ENCODE measurements around the gene LCE3D.

LCE3D gene

DNA sequence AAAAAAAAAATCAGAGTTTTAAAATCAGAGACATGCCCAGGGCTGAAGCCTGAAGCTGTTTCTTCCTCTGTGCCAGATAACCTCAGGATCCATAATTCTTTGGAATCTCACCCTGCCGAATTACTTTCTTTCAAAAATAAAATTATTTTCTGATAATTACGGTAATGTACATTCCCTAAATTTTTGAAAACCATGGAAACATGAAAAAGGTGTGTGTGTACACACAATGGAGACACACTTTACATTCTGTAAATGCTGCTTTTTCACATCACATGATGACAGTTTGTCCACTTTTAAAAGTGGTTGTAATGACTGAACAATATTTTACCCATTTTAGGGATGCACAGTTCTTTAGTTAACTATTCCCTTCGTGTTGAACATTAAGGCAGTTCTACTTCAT, 44.5 kb downstream of the LCE3D start:
- Histone ChIP-seq H3K4me1 (ENCODE audit: control insufficient read depth in 1 of 2, insufficient read depth in 2 of 2, low read length in 2 of 2) (no peaks in the 10 kb centered on the region), H3K9me3 (ENCODE audit: control insufficient read depth in 1 of 2, low read length in 2 of 2) (no peaks in the 10 kb centered on the region), H3K27me3 (ENCODE audit: control insufficient read depth in 1 of 2, insufficient read depth in 2 of 2, low read length in 2 of 2) (peaks cover 0 to 3% of the 10 kb centered on the region in 2 donors), H3K36me3 (ENCODE audit: control insufficient read depth in 1 of 2, insufficient read depth in 2 of 2, low read length in 2 of 2) (no peaks in the 10 kb centered on the region), H3K4me3 (ENCODE audit: low read depth in 1 of 2, low read length in 2 of 2) (no peak overlapping the region), H3K27ac (ENCODE audit: low read depth, low read length) (no peak overlapping the region), H3K9ac (ENCODE audit: low read depth in 1 of 2, low read length in 2 of 2) (no peak overlapping the region)

DNA sequence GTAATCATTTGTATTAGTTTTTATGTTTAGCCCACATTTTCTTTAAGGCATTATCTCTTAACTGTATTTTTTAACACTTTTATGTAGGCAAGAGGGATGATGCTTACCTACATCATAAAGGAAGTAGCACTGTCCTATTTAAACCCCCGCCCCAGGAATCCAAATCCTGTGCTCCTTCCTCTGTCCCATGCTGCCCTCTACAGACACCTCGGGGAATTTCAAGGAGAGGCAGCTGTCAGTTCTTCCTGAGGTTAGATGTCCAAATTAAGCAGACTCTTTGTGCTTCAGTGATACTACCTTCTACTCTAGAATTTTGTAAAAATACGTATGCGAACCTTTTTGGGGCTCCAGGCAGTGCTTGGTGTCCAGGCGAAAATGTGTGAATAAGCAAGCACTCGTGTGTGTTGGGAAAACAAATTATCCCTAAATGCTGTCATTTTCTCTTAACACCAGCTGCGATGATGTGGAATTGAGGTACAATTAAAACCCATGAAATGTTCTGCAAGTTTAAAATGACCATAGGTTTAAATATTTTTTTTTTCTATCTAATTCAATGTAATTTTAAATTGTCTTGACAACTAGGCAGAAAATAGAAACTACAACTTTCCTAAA, 46.9 kb downstream of the LCE3D start:
- no peaks in the 10 kb centered on the region for H3K36me3 ChIP-seq (ENCODE audit: control insufficient read depth in 1 of 2, insufficient read depth in 2 of 2, low read length in 2 of 2)
- no peak overlapping the region for H3K9ac ChIP-seq (ENCODE audit: low read depth in 1 of 2, low read length in 2 of 2)
- no peak overlapping the region for H3K4me3 ChIP-seq (ENCODE audit: low read depth in 1 of 2, low read length in 2 of 2)
- H3K27ac ChIP-seq (ENCODE audit: low read depth, low read length) = no peak overlapping the region
- H3K4me1 ChIP-seq (ENCODE audit: control insufficient read depth in 1 of 2, insufficient read depth in 2 of 2, low read length in 2 of 2) = no peaks in the 10 kb centered on the region
- peaks cover 0 to 3% of the 10 kb centered on the region in 2 donors for H3K27me3 ChIP-seq (ENCODE audit: control insufficient read depth in 1 of 2, insufficient read depth in 2 of 2, low read length in 2 of 2)
- no peaks in the 10 kb centered on the region for H3K9me3 ChIP-seq (ENCODE audit: control insufficient read depth in 1 of 2, low read length in 2 of 2)
